GM10266 (cell line): ENCODE data around the gene SORT1.

Source experiments
- DNase-seq: peaks from one replicate; pipeline ENCODE4 v3.0.0; 2012; ENCODE audit errors: extremely low spot score
- CTCF ChIP-seq: IDR thresholded peaks from 2 replicates; pipeline ENCODE4 v1.5.1; 2012; ENCODE audit warnings: mild to moderate bottlenecking, low read depth; ENCODE audit not compliant: control insufficient read depth, insufficient read depth; ENCODE audit errors: missing control alignments

The SORT1 gene

GRCh38 chr1:109392037-109392787, 5.5 kb downstream of the SORT1 start:
- no peak for TF ChIP-seq CTCF
- DNase-seq = no peak

- peak; percentile 70 for DNase-seq
- no peak for TF ChIP-seq CTCF
These were observed 6.1 kb downstream of the SORT1 start for GRCh38 chr1:109391626-109392025.

- no peak for TF ChIP-seq CTCF
These were observed 6.6 kb downstream of the SORT1 start for GRCh38 chr1:109391157-109391556.

GRCh38 chr1:109389638-109390341, 7.9 kb downstream of the SORT1 start:
- no peak for TF ChIP-seq CTCF

More at GRCh38 chr1:109391157-109391556, 6.6 kb downstream of the SORT1 start:
- no peak for DNase-seq

GRCh38 chr1:109388884-109389637, 8.7 kb downstream of the SORT1 start:
- no peak for TF ChIP-seq CTCF
- DNase-seq = no peak

More at GRCh38 chr1:109389638-109390341, 7.9 kb downstream of the SORT1 start:
- no peak for DNase-seq

GRCh38 chr1:109388208-109388711, 9.5 kb downstream of the SORT1 start:
- TF ChIP-seq CTCF = no peak
- no peak for DNase-seq
